HG02610 (cell line): ENCODE data around the gene ENOX2.

Source experiments
- ATAC-seq: cut with Tn5 transposase; IDR thresholded peaks from one replicate; pipeline ENCODE4 v1.9.1; 2021; ENCODE audit warnings: mild to moderate bottlenecking, moderate library complexity; ENCODE audit not compliant: unreplicated experiment

Gene ENOX2

DNA sequence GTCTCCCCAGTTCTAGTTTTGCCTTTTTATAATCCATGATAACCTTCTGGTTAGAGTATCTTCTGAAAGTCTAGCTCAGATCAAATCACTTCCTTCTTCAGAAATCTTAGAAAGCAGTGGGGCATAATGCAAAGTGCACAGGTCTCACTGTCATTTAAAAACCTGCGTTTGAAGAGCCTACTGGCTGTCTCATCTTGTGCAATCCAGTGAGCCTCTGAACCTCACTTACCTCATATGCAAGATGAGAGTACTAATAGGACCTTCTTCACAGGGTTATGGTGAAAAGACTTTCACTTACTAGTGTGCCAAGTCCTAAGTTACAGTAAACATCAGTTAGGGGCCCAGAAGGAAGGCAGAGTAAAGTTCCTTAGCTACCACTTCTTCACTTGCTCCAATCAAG, 131.4 kb downstream of the ENOX2 start:
- ATAC-seq, result no peak

DNA sequence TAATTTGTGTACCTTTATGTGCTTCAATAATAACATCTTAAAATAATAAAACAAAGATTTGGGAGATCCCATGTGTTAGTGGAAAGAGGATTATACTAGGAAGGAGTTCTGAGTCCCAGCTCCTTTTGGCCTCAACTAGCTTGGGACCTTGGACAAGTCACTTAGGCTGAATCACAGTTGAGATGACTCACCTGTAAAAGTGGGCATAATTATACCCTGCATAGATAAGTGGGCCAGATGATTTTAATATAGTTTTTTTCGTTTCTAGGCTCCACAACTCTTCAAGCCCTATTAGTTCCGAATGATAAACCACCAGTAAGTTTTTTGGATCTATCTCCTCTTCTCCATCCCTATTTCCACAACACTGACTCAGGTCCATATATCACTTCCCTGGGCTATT, 131.8 kb downstream of the ENOX2 start:
- ATAC-seq, result no peak

DNA sequence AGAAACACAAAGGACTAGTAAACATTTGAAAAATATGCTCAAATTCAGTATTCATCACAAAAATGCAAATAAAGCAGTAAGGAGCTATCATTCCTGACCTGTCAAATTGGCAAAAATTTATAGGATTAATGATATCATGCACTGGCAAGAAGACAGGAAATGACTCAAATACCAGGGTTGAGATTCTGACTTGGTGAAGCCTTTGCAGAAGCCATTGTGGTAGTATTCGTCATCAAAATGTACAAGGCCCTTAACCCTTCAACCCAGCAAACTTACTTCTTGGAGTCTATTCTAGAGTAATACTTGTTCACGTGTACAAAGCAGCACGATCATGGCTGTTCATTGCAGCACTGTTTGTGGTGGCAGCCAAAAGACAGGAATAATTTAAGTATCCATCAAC, 132.4 kb downstream of the ENOX2 start:
- no peak for ATAC-seq

DNA sequence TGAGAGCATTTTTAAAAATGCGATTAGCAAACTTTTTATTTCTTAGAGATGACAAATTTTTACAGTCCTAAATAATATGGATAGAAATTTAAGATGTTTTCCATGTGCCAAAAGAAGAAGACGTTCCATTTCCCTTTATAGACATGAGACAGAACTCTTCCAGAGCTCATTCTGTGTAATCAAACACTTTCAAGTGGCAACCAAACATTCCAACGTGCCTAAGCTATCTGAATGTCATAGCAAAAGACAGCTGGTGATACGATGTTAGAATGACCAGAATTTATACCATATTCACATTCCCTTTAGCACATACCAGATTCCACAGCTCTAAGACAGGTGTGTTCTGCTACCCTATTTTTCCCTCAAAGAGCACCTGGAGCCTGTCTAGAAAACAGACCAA, 133.2 kb downstream of the ENOX2 start:
- ATAC-seq, result no peak

DNA sequence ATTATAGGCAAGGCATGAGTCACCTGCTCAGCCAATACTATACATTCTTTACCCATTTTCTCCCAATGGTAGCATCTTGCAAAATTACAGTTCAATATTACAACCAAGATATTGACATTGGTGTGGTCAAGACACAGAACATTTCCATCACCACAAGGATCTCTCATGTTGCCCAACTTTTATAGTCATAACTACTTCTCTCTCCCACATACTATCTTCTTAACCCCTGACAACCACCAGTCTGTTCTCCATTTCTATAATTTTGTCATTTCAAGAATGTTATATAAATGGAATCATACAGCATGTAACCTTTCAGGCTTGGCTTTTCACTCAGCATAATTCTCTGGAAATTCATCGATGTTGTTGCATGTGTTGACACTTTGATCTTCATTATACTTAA, 144.9 kb downstream of the ENOX2 start:
- no peak for ATAC-seq

DNA sequence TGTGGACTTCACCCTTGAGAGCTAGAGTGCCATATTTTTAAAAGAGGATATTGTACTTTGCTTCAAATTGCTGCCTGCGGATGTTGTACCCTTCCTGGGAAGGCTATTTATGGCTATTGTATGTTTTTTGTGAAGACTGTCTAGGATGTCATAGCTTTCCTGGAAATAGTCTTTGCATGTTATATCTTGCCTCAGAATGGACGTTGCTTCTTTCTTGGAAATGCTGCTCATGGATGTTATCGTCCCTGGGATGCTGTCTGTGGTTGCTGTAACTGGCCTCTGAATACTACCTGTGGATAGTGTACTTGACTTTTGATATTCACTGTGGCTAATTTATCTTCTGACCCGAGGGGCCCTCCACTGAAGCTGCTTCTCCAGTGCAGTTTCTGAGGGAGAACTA, 146.8 kb downstream of the ENOX2 start:
- ATAC-seq, result no peak

DNA sequence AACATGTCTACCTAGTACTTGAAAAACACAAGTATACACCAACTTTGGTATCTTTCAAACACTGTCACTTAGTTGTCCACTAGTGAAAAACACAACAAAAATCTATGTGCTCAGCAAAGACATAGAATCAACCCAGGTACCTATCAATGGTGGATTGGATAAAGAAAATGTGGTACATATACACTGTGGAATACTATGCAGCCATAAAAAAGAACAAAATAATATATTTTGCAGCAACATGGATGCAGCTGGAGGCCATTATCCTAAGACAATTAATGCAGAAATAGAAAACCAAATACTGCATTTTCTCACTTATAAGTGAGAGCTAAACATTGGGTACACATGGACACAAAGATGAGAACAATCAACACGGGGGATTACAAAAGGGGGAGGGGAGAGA, 148.7 kb downstream of the ENOX2 start:
- no peak for ATAC-seq

DNA sequence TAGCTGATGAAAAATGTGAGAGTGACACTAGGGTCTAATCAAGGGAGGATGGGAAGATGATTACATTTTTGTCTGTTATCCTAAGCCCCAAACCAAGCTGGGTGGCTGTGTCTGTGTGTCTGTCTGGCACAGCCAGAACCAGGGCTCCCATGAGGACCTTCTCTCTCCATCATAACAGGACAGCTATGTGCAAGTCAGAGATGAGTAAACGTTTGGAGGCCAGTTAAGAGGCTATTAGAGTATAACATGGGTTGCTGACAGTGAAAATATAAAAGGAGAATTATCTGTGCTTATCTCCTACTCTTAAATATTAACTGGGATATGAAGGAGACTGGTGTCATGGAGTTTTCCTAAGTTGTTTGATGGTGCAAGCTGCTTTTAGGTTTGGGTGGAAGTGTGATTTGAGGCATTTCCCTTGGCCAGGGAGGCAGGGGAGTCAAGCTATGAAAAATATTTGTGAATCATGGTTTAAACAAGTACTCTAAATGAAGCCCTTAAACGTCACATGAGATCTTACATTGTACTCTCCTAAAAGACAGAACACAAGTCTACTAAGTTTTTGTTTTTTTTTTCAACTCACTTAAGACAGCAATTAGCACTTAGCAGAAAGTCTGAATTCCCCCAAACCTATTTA, 156.2 kb downstream of the ENOX2 start:
- ATAC-seq, result no peak

DNA sequence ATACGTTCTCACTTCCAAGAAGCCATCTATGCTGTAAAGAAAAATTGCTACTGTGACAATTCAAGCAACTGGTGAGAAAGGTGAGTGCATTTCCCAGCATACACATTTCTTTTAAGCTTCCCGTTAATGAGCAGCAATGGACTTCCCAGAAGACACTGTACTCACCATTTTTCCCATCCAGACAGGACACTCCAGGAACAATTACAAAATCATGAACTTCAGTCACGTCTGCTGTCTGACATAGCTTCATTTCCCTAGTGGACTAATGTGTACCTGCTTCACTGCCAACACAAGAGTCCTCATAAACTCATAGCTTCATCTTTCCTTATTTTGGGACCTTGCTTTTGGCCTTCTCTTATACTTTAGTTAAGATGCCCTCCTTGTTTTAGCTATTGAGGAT, 156.9 kb downstream of the ENOX2 start:
- no peak for ATAC-seq

DNA sequence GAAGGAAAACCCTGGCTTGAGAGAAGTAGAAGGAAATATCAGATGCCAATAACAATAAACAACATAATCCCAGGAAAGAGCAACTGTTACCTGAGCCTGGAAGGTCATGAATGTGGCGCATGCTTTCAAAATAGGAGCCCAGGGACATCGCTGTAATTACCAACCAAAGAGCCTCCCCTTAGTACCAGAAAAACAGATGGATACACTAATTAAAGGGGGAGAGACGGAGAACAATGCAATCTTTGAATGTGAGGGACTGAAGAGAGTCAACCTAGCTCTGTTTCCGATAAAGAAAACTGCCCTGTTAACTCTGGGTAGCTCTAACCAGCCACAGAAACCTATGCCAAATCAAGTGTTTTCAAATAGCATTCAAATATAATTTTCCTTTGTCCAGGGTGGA, 161.4 kb downstream of the ENOX2 start:
- no peak for ATAC-seq

DNA sequence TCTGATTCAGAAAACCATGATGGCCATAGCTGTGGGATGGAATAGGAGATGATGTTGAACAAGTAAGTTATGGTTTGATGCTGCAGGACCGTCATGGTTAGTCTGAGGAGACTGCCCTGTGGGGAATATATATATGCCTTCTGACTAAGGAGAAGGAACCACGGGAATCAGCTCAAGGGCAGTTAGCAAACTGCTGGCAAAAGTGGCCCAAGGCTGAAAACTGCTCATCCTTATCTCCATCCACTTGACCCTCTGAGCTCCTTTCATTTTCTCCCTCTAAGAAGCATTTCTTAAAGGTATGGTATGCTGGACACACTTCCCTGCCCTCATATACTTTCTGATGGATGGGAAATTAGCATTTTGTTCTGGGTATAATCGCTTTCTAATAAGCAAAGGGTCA, 161.9 kb downstream of the ENOX2 start:
- ATAC-seq, result no peak

DNA sequence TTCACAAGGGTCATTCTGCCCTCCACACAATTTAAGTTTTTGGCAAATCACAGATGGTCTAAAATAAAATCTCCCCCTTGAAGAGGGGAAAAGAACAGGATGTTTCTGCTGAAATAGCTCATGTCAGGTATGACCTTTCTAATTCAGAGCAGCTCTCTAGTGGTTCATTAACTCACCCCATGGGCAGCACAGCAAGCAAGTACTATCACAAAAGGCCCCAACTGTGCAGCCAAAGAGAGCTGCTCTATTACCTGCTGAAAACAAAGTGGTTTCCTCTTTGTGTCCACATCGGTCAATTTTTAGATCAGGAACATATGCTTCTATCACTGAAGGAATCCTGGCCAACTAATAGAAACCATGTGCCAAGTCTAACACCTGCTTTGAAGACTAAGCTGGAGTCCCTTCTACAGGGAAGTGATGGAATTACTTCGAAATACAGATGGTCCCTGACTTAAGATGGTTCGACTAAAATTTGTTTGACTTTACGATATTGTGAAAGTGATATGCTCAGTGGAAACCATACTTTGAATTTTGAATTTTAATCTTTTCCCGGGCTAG, 164.3 kb downstream of the ENOX2 start:
- no peak for ATAC-seq

DNA sequence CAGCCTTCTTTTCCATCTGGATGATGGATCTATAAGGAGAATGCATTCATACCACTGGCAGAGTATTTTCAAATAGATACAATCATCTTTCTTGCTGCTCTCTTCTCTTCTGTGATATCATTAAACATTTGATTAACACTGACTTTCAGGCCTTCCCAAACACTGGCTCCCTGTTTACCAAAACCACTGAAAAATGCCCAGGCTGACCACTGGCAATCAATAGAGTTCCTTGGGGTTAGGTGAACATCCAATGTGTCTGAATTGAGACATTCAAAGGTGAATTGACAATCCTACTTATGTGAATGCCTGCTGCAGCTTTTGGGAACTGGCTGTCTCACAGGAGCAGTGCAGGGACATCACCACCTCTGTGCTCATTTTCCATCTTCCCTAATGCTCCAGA, 168.3 kb downstream of the ENOX2 start:
- no peak for ATAC-seq

DNA sequence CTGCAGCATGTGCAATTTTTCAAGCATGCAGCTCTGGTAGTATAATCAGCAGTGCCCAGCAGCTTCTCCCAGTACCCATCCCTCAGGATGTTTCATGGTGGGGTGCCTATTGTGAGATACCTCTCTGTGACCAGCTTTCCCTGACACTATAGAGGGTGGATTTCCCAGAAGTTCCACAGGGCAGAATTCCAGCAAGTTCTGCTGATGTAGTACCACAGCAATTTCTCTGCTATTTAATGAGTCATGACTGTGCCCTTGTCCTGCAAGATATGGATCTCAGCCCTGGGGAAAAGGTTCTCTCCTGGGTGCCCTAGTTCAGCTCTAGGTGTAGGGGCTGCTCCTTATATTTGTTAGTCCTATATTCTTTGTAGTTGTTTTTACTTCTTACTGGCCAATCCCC, 174.8 kb downstream of the ENOX2 start:
- ATAC-seq, result no peak

DNA sequence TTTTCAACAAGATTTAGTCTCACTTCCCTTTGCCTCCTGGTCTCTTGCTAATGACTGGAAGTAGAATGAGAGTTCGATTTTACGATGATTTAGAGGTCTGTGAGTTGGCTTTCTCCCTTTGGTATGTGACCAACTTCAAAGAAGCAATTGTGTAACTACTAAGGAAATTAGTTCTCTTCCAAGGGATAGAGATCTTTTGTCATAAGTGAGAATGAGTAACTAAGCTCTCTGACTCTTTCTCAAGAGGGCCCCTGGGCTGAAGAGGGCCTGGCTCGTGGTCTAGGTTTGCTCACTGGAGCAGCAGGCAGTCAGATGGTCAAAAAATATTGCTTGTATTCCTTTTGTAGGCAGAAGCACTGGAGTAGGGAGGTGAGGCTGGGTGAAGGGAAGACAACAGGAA, 176.3 kb downstream of the ENOX2 start:
- ATAC-seq, result no peak

DNA sequence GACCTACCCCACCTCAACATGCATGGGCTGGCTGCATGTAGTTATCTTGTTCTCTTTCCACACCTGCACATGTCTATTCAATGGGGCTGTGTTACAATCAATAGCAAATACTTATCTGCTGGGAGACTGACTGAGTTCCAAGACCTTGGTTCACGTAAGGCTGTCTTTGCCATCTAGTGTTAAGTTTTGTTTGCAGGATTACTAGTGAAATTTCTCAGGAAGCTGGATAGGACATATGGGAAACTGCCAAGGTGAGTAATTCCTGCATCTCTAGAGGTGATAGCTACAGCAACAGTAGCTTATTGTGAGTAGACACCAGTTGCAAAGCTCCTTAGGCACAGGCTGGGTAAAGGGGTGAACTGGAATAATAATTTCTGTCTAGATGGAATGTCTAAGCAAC, 177.5 kb downstream of the ENOX2 start:
- no peak for ATAC-seq

DNA sequence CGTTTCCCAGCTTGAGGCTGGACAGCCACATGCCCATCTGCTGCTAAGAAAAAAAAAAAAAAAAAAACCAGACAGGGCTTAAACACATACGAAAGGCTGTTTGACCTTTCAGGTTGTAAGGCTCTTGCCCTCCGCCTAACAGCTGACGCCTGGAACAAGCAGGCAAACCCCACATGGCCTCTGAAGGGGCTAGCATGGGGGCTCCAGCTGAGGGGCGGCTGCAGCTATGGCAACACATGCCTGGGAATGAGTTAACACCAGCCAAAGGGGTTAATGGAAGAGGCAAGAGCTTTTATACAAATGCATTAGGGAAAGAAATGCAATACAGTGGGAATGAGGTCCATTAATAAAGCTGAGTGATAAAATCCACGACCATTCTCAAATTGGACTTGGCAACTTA, 183.6 kb downstream of the ENOX2 start:
- no peak for ATAC-seq

DNA sequence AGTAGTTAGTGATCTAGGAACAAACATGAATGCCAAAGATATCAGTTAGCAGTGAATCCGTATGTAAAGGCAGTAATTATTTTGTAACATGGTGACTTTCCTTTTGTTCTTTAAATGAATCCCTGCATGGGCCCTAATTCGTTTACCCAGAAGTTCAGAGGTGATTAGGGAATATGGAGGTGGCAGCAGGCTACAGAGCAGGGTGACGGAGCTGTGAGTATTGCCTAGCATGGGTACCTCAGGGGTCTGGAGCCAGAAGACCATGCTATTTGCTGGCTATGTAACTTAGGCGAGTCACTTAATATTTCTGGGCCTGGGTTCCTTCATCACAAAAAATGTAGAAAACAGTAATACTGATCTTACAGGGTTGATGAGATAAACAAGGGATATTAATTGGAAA, 184.9 kb downstream of the ENOX2 start:
- no peak for ATAC-seq

DNA sequence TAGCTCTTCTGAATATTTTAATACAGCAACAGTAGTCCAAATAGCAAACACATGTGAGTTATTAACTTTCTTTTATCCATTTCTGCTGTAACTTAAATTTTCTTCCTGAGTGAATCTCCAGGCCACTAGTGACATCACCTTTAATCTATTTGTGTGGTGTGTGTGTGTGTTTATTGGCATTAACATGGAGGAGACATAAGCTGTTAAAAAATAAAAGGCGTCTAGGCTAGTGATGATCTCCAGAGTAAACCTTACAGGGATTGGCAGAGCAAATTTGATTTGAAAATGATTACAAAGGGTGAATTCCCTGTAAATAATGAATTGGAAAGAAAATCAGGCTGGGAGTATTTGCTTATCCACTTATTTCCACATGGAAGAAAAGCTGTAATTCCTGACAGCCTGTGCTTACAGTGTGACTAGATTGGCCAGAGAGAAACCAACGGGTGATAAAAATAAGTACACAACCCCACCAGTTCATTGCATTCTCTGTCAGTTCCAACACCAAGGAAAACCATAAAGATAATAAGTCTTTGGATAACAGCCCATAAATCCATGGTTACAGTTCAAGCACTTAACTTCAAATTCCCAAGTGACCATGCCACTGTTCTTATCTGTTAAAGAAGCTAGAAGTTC, 186.1 kb downstream of the ENOX2 start:
- no peak for ATAC-seq

DNA sequence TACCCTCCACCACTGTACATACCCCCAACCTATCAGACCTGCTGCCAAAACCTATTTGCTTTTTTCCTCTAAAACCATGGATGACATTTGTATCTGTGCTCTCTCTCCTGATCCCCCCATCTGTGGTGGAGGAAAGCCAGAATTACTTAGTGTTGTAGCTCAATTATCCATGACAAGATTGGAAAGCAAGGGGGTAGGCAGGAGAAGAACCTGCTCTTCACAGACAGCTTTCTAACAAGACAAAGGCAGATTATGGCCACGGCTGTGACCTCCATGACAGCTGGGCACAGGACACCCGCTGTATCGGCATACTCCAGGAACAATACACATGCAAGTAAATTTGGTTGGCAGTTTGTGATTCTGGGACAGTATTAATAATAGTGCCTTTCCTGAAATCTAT, 186.7 kb downstream of the ENOX2 start:
- ATAC-seq, result no peak

DNA sequence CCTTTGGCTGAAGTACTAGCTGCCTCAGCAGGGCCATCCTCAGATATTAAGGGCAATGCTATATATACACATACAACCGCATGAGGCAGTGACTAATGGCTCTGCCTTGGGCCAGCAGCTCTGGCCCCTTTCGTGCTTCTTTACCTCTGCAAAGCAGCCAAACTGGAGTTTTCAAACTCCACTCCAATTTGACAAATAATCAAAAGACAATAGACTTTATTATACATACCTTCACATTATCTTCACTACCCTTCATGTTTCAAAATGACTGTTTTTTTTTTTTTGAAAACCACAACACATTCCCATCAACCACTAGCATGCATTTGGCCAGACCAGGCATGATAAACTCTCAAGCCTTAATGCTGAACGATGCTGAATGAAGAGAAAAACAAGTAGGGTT, 187.7 kb downstream of the ENOX2 start:
- no peak for ATAC-seq

DNA sequence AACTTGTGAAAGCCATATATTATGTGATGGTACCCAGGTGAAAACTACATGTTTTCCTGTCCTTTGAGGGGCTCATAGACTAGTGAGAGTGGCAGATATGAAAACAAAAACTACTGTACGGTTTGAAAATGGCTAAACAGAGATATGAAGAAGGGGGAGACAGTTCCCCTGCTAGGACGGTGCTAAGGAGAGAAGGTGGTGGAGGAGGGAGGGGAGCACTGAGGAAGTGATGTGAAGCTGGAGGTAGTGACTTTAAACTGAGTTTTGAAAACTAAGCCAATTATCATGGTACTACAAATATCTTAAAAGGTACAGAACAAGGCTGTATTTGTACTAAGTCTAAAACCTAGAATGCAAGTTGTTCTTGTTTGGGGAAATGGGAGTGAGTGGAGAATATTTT, 188.3 kb downstream of the ENOX2 start:
- no peak for ATAC-seq

DNA sequence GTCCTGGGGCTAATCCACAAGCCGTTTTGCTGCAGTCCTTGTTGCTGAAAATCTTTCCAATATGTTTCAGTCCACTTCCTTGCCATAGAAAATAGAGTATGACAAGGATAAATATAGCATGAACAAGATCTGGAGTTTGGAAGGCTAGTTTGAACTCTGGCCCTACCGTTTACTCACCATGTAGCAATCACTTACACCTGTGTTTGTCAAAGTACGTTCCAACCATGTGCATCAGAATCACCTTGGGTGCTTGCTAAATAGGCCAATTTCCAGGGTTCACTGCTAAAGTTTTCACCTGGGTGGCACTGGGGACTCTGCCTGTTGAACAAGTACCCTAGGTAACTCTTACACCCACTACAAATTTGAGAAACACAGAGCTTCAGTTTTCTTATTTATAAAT, 188.9 kb downstream of the ENOX2 start:
- ATAC-seq, result no peak
